Kidney epithelial cell (primary cell): Measurements from ENCODE around the gene ENTR1. TPM values are rescaled to one million over a fixed set of nuclear protein-coding genes. Genes with fewer than 3 reads are reported as not detected.

Experiments used
- DNase-seq: peaks from one replicate; pipeline ENCODE4 v3.0.0-alpha.2; 2010; ENCODE audit warnings: low read depth
- H3K27me3 ChIP-seq: 2 replicates; pipeline ENCODE4 v1.6.0; 2011; ENCODE audit warnings: low read length; ENCODE audit not compliant: control insufficient read depth, insufficient read depth
- H3K36me3 ChIP-seq: 2 replicates; pipeline ENCODE4 v1.5.1; 2011; ENCODE audit warnings: low read length; ENCODE audit not compliant: control insufficient read depth, insufficient read depth
- H3K4me3 ChIP-seq: 2 replicates; pipeline ENCODE4 v1.5.1; 2011; ENCODE audit warnings: low read depth, mild to moderate bottlenecking, control low read depth, low read length
- CTCF ChIP-seq: IDR thresholded peaks from 2 replicates; pipeline ENCODE4 v1.5.1; 2011; ENCODE audit warnings: mild to moderate bottlenecking, moderate library complexity, low read length, control low read depth, inconsistent platforms; ENCODE audit not compliant: insufficient read depth, poor library complexity, severe bottlenecking
- total RNA-seq: library from RNA; depleted of rRNA; stranded (reverse); fragments of >200 nt; gene quantifications from 2 replicates; pipeline ENCODE4 v1.2.3, GENCODE V29; 2015

Gene ENTR1
- total RNA-seq, 1 donor from 2014 or later = 71.4 TPM

GRCh38 chr9:136454026-136454796 lies 43.8 kb upstream of the ENTR1 start:
- no peak for DNase-seq
- Histone ChIP-seq H3K4me3 (no peak overlapping the region), H3K36me3 (peaks cover 2% of the 10 kb centered on the region), H3K27me3 (no peaks in the 10 kb centered on the region)
- TF ChIP-seq CTCF = no peak

GRCh38 chr9:136453326-136453725 lies 42.9 kb upstream of the ENTR1 start:
- no peaks in the 10 kb centered on the region for H3K27me3 ChIP-seq
- no peak for TF ChIP-seq CTCF
- H3K4me3 ChIP-seq = no peak overlapping the region
- no peak for DNase-seq
- peaks cover 2% of the 10 kb centered on the region for H3K36me3 ChIP-seq

- H3K27me3 ChIP-seq = no peaks in the 10 kb centered on the region
- no peak overlapping the region for H3K4me3 ChIP-seq
- no peak for TF ChIP-seq CTCF
- peaks cover 6% of the 10 kb centered on the region for H3K36me3 ChIP-seq
- no peak for DNase-seq
These were observed 40.9 kb upstream of the ENTR1 start for GRCh38 chr9:136451221-136451877.

- H3K4me3 ChIP-seq = no peak overlapping the region
These were observed 38.2 kb upstream of the ENTR1 start for GRCh38 chr9:136448655-136449054.

GRCh38 chr9:136447173-136447778 lies 36.9 kb upstream of the ENTR1 start:
- Histone ChIP-seq H3K27me3 (no peaks in the 10 kb centered on the region), H3K36me3 (peaks cover 4% of the 10 kb centered on the region), H3K4me3 (no peak overlapping the region)
- TF ChIP-seq CTCF = no peak
- no peak for DNase-seq

More at GRCh38 chr9:136448655-136449054, 38.2 kb upstream of the ENTR1 start:
- no peak for TF ChIP-seq CTCF
- H3K36me3 ChIP-seq = peaks cover 4% of the 10 kb centered on the region
- H3K27me3 ChIP-seq = no peaks in the 10 kb centered on the region
- no peak for DNase-seq
